Testis (tissue), 2 donors: ENCODE results near the gene NOS1AP.
"Not testable (repeated sequence)": the region's sequence is repeated elsewhere in the genome, so short reads cannot be mapped to it uniquely, and the experiment has no call there.

ENCODE experiments used
- POLR2A ChIP-seq: fragments of 450-650 bp; IDR thresholded peaks from one replicate; pipeline ENCODE4 v1.6.1; 2017; ENCODE audit warnings: antibody characterized with exemption, mild to moderate bottlenecking, moderate library complexity
- TF ChIP-seq, protein P1 (sequence below), 3 experiments: fragments of 450-650 bp in 2 of 3; fragments of 200-600 bp in 1 of 3; sonication (generic) in 1 of 3; IDR thresholded peaks; one replicate each; pipeline ENCODE4 v1.5.1; 2016 to 2019; ENCODE audit warnings: antibody characterized with exemption in 3 of 3, mild to moderate bottlenecking in 2 of 3, moderate library complexity in 1 of 3

DNA sequence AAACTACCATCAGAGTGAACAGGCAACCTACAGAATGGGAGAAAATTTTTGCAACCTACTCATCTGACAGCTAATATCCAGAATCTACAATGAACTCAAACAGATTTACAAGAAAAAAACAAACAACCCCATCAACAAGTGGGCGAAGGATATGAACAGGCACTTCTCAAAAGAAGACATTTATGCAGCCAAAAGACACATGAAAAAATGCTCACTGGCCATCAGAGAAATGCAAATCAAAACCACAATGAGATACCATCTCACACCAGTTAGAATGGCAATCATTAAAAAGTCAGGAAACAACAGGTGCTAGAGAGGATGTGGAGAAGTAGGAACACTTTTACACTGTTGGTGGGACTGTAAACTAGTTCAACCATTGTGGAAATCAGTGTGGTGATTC, 104.1 kb downstream of the NOS1AP start:
- TF ChIP-seq POLR2A = not testable (repeated sequence)
- TF ChIP-seq, protein P1, sequence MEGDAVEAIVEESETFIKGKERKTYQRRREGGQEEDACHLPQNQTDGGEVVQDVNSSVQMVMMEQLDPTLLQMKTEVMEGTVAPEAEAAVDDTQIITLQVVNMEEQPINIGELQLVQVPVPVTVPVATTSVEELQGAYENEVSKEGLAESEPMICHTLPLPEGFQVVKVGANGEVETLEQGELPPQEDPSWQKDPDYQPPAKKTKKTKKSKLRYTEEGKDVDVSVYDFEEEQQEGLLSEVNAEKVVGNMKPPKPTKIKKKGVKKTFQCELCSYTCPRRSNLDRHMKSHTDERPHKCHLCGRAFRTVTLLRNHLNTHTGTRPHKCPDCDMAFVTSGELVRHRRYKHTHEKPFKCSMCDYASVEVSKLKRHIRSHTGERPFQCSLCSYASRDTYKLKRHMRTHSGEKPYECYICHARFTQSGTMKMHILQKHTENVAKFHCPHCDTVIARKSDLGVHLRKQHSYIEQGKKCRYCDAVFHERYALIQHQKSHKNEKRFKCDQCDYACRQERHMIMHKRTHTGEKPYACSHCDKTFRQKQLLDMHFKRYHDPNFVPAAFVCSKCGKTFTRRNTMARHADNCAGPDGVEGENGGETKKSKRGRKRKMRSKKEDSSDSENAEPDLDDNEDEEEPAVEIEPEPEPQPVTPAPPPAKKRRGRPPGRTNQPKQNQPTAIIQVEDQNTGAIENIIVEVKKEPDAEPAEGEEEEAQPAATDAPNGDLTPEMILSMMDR (IDR thresholded peaks at IDR 0.05) = not testable (repeated sequence)
